Mesenchymal stem cell (in vitro differentiated cells and primary cell): ENCODE measurements around the gene OR52W1.

Experiments used
- DNase-seq: peaks from one replicate; pipeline ENCODE4 v3.0.0-alpha.2; 2013
- H2AFZ ChIP-seq: one replicate; pipeline ENCODE4 v1.6.1; 2013; ENCODE audit warnings: low read depth, mild to moderate bottlenecking, control low read depth, inconsistent platforms, low read length, moderate library complexity
- H2AK5ac ChIP-seq: 2 replicates; pipeline ENCODE4 v1.6.1; 2013; ENCODE audit warnings: low read length, moderate library complexity, mild to moderate bottlenecking, inconsistent platforms; ENCODE audit not compliant: severe bottlenecking
- H2BK120ac ChIP-seq: one replicate; pipeline ENCODE4 v1.6.1; 2013; ENCODE audit warnings: low read depth, mild to moderate bottlenecking, inconsistent platforms, low read length, moderate library complexity
- H2BK12ac ChIP-seq, 2 experiments: one replicate each; pipeline ENCODE4 v1.6.1; 2013; ENCODE audit warnings: inconsistent platforms in 2 of 2, low read length in 2 of 2, mild to moderate bottlenecking in 2 of 2, moderate library complexity in 2 of 2, control low read depth in 1 of 2
- H2BK15ac ChIP-seq: one replicate; pipeline ENCODE4 v1.6.1; 2013; ENCODE audit warnings: mild to moderate bottlenecking, low read depth, inconsistent platforms; ENCODE audit not compliant: poor library complexity, severe bottlenecking
- H2BK5ac ChIP-seq: 2 replicates; pipeline ENCODE4 v1.6.1; 2013; ENCODE audit warnings: low read depth, mild to moderate bottlenecking, low read length, control low read depth, inconsistent platforms; ENCODE audit not compliant: poor library complexity, severe bottlenecking
- H3K14ac ChIP-seq, 2 experiments: one replicate each; pipeline ENCODE4 v1.6.1; 2013; ENCODE audit warnings: inconsistent platforms in 2 of 2, low read length in 2 of 2, control low read depth in 1 of 2, mild to moderate bottlenecking in 1 of 2, moderate library complexity in 1 of 2
- H3K18ac ChIP-seq, 2 experiments: one replicate each; pipeline ENCODE4 v1.6.1; 2013; ENCODE audit warnings: inconsistent platforms in 2 of 2, low read length in 2 of 2, control low read depth in 1 of 2, low read depth in 1 of 2, mild to moderate bottlenecking in 1 of 2
- H3K23ac ChIP-seq, 2 experiments: one replicate each; pipeline ENCODE4 v1.6.1; 2013; ENCODE audit warnings: inconsistent platforms in 2 of 2, low read length in 2 of 2, mild to moderate bottlenecking in 2 of 2, moderate library complexity in 2 of 2, control low read depth in 1 of 2
- H3K27ac ChIP-seq: 2 replicates; pipeline ENCODE4 v1.5.1; 2013; ENCODE audit warnings: mild to moderate bottlenecking, moderate library complexity, low read length, control low read depth, inconsistent platforms; ENCODE audit not compliant: poor library complexity, severe bottlenecking
- H3K27me3 ChIP-seq, 2 experiments: 2 replicates each; pipeline versions ENCODE4 v1.6.1 to v1.7.0; 2013; ENCODE audit warnings: low read length in 2 of 2, mild to moderate bottlenecking in 2 of 2, moderate library complexity in 2 of 2, control low read depth in 1 of 2, inconsistent platforms in 1 of 2; ENCODE audit not compliant: control insufficient read depth in 1 of 2, insufficient read depth in 1 of 2
- H3K36me3 ChIP-seq, 2 experiments: 2 replicates each; pipeline versions ENCODE4 v1.6.1 to v1.7.0; 2013; ENCODE audit warnings: low read length in 2 of 2, control low read depth in 1 of 2, inconsistent platforms in 1 of 2, low read depth in 1 of 2, mild to moderate bottlenecking in 1 of 2; ENCODE audit not compliant: insufficient read depth in 2 of 2, control insufficient read depth in 1 of 2
- H3K4ac ChIP-seq, 2 experiments: one replicate each; pipeline ENCODE4 v1.6.1; 2013; ENCODE audit warnings: inconsistent platforms in 2 of 2, low read length in 2 of 2, mild to moderate bottlenecking in 2 of 2, moderate library complexity in 2 of 2, control low read depth in 1 of 2, low read depth in 1 of 2
- H3K4me1 ChIP-seq: 2 replicates; pipeline ENCODE4 v1.6.1; 2013; ENCODE audit warnings: low read depth, low read length, control low read depth; ENCODE audit not compliant: control insufficient read depth, insufficient read depth
- H3K4me2 ChIP-seq: 2 replicates; pipeline ENCODE4 v1.6.1; 2013; ENCODE audit warnings: low read length, mild to moderate bottlenecking, inconsistent platforms; ENCODE audit not compliant: poor library complexity, severe bottlenecking
- H3K4me3 ChIP-seq, 2 experiments: 2 replicates each; pipeline versions ENCODE4 v1.5.1 to v1.7.0; 2013; ENCODE audit warnings: low read length in 2 of 2, mild to moderate bottlenecking in 2 of 2, control low read depth in 1 of 2, low read depth in 1 of 2; ENCODE audit not compliant: insufficient read depth in 1 of 2
- H3K79me1 ChIP-seq: replicated peaks from 2 replicates; pipeline ENCODE4 v1.6.1; 2013; ENCODE audit warnings: mild to moderate bottlenecking, control low read depth, low read length, inconsistent platforms; ENCODE audit not compliant: poor library complexity, severe bottlenecking
- H3K9ac ChIP-seq: 2 replicates; pipeline ENCODE4 v1.7.0; 2013; ENCODE audit warnings: mild to moderate bottlenecking, low read length, moderate library complexity
- H3K9me3 ChIP-seq: 2 replicates; pipeline ENCODE4 v1.7.0; 2013; ENCODE audit warnings: mild to moderate bottlenecking, low read length; ENCODE audit not compliant: control insufficient read depth
- H4K8ac ChIP-seq: one replicate; pipeline ENCODE4 v1.6.1; 2013; ENCODE audit warnings: inconsistent platforms, mild to moderate bottlenecking, low read length, moderate library complexity
- H4K91ac ChIP-seq: one replicate; pipeline ENCODE4 v1.6.1; 2013; ENCODE audit warnings: mild to moderate bottlenecking, low read length, inconsistent platforms
- WGBS: methylation state at CpG from one replicate; pipeline ENCODE4 v1.1.7; 2013; ENCODE audit warnings: mixed read lengths; 5-methylcytosine and 5-hydroxymethylcytosine counted together

OR52W1 gene

DNA sequence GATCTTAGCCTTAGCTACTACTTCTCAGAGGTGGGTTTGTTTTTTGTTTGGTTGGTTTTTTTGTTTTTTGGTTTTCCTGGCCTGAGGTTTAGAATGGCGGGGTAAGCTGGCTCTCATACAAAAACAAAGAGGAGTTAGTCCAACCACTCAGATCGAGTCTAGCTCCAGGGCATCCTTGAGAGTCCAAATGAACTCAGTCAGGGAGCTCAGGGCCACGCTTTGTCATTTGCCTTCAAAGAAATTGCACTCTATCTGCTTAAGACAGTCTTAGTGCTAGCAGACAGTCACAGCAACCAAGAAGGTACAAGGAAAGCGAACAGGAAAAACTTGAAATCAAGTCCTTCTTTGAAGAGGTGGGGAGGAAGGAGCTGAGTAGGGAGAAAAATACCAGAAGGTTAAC is 17.5 kb downstream of the OR52W1 start:
- Histone ChIP-seq H4K8ac (no peak overlapping the region), H3K4ac (no peak overlapping the region), H2BK120ac (no peak overlapping the region), H2BK12ac (no peak overlapping the region), H2BK5ac (no peak overlapping the region), H3K9ac (no peak overlapping the region), H3K27me3 (no peaks in the 10 kb centered on the region), H3K4me3 (no peak overlapping the region), H3K9me3 (no peaks in the 10 kb centered on the region), H2BK15ac (no peak overlapping the region), H3K23ac (no peak overlapping the region), H3K14ac (no peak overlapping the region), H3K18ac (no peak overlapping the region), H3K4me1 (peaks cover 4% of the 10 kb centered on the region), H2AK5ac (no peak overlapping the region), H4K91ac (no peak overlapping the region), H2AFZ (no peak overlapping the region), H3K4me2 (no peak overlapping the region), H3K79me1 (peaks cover 27% of the 10 kb centered on the region), H3K27ac (no peak overlapping the region), H3K36me3 (peaks cover 37 to 89% of the 10 kb centered on the region in 2 experiments)
- no peak for DNase-seq
- WGBS, result 92% methylated on average over 4 of the region's 4 CpGs

DNA sequence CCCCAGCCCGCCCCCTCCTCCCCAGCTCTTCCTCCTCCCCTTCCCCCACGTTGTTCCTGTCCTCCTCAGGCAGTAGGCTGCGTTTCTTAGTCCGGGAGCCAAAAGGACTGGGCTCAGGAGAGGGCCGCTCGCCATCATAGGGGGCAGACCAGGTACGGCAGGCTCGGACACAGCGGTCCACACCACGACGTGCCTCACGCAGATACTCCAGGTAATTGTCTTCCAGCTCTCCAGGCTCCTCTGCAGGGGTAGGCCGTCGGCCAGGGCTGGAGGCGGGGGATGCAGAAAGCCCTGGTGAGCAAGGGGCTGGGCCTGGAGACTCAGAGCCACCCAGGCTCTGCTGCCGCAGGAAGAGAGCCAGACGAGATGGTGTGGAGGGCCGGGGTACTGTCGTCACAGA is 18.7 kb downstream of the OR52W1 start:
- no peaks in the 10 kb centered on the region for H3K27me3 ChIP-seq
- H3K4ac ChIP-seq, result no peak overlapping the region
- H2BK15ac ChIP-seq, result no peak overlapping the region
- H3K14ac ChIP-seq, result no peak overlapping the region
- H3K4me1 ChIP-seq, result peaks cover 4% of the 10 kb centered on the region
- H2BK5ac ChIP-seq, result no peak overlapping the region
- H3K23ac ChIP-seq, result no peak overlapping the region
- no peak overlapping the region for H2AFZ ChIP-seq
- 89% methylated on average over 18 of the region's 19 CpGs for WGBS
- H3K27ac ChIP-seq, result no peak overlapping the region
- H3K9ac ChIP-seq, result no peak overlapping the region
- H2BK120ac ChIP-seq, result no peak overlapping the region
- no peak overlapping the region for H2AK5ac ChIP-seq
- peaks cover 35 to 89% of the 10 kb centered on the region in 2 experiments for H3K36me3 ChIP-seq
- H3K4me2 ChIP-seq, result no peak overlapping the region
- no peak for DNase-seq
- H2BK12ac ChIP-seq, result no peak overlapping the region
- no peaks in the 10 kb centered on the region for H3K9me3 ChIP-seq
- H3K18ac ChIP-seq, result no peak overlapping the region
- H3K4me3 ChIP-seq, result no peak overlapping the region
- H4K8ac ChIP-seq, result no peak overlapping the region
- H3K79me1 ChIP-seq, result peaks cover 30% of the 10 kb centered on the region
- no peak overlapping the region for H4K91ac ChIP-seq

DNA sequence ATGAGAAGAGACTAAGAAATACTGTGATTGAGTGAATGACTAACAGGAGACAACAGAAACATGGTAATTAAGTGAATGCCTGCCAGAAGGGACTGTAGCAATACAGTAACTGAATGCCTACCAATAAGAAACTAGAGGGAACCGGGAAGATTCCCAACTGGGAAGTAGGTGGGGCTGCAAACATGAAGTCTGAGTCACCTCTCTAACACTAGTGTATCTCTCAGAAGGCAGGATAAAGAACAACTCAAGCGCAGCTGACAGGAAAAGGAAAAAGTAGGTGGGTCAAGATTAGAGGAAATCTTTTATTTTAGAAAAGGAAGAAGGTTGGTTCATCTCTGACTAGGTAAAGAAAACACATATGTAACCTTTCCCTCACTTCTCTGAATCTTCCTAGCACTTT is 20.3 kb downstream of the OR52W1 start:
- H3K27me3 ChIP-seq, result no peaks in the 10 kb centered on the region
- H4K8ac ChIP-seq, result no peak overlapping the region
- no peak overlapping the region for H2BK120ac ChIP-seq
- H3K4me1 ChIP-seq, result peaks cover 4% of the 10 kb centered on the region
- 0% methylated on average over 1 of the region's 2 CpGs for WGBS
- H2BK15ac ChIP-seq, result no peak overlapping the region
- H3K9me3 ChIP-seq, result no peaks in the 10 kb centered on the region
- no peak overlapping the region for H3K4me2 ChIP-seq
- H3K14ac ChIP-seq, result no peak overlapping the region
- H2BK12ac ChIP-seq, result no peak overlapping the region
- no peak overlapping the region for H3K4ac ChIP-seq
- H4K91ac ChIP-seq, result no peak overlapping the region
- H3K23ac ChIP-seq, result no peak overlapping the region
- H3K36me3 ChIP-seq, result peaks cover 48 to 88% of the 10 kb centered on the region in 2 experiments
- H3K18ac ChIP-seq, result no peak overlapping the region
- peak overlapping the region; percentile 69 for H3K9ac ChIP-seq
- no peak overlapping the region for H2AK5ac ChIP-seq
- no peak overlapping the region for H2BK5ac ChIP-seq
- peaks cover 43% of the 10 kb centered on the region for H3K79me1 ChIP-seq
- peak overlapping the region; percentile 46 for H3K27ac ChIP-seq
- H3K4me3 ChIP-seq, result no peak overlapping the region
- no peak overlapping the region for H2AFZ ChIP-seq
- peak; percentile 79 for DNase-seq

DNA sequence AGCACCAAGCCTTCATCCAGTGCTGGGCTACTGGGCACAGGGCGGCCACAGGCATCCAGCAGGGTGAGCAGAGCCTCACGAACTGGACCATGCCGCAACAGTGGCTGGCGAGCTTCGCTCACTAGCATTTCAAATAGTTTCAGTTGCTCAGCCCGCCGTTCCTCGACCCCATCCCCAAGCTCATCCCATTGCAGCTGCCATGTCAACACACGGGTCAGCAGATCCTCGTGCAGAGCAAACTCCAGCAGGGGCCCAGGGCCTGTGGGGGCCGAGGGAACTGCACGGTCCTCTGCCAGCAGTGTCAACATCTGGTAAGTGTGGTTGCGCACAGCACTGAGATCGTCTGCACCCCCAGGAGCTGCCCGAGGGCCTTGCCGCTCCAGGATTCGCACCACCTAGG is 24.8 kb downstream of the OR52W1 start:
- Histone ChIP-seq H2AFZ (no peak overlapping the region), H3K14ac (no peak overlapping the region), H3K4me3 (no peak overlapping the region), H4K91ac (no peak overlapping the region), H2BK15ac (no peak overlapping the region), H3K36me3 (peaks cover 25 to 45% of the 10 kb centered on the region in 2 experiments), H2BK120ac (no peak overlapping the region), H3K23ac (no peak overlapping the region), H2BK12ac (no peak overlapping the region), H3K18ac (no peak overlapping the region), H2BK5ac (no peak overlapping the region), H4K8ac (no peak overlapping the region), H3K4me1 (peaks cover 2% of the 10 kb centered on the region), H3K9ac (no peak overlapping the region), H3K9me3 (no peaks in the 10 kb centered on the region), H3K27me3 (no peaks in the 10 kb centered on the region), H3K79me1 (peaks cover 29% of the 10 kb centered on the region), H3K4ac (no peak overlapping the region), H2AK5ac (no peak overlapping the region), H3K4me2 (no peak overlapping the region), H3K27ac (no peak overlapping the region)
- no peak for DNase-seq
- WGBS, result 98% methylated on average over 17 of the region's 17 CpGs
